ENCODE results near the gene ADAM10. TPM values are rescaled to one million over a fixed set of nuclear protein-coding genes. Genes with fewer than 3 reads are reported as not detected.

ADAM10 gene
- total RNA-seq, 4 donors from 2014 or later, result 45.1 to 57.0 (median 52.5) TPM

- no peak for TF ChIP-seq POLR2AphosphoS5 (IDR thresholded peaks at IDR 0.05)
- no peak for TF ChIP-seq POLR2A (IDR thresholded peaks at IDR 0.05)
- no peak for TF ChIP-seq EP300 (IDR thresholded peaks at IDR 0.05)
- TF ChIP-seq CTCF (IDR thresholded peaks at IDR 0.05), result no peak
- 78% methylated on average over 5 of the region's 5 CpGs for WGBS
- Histone ChIP-seq H3K27me3 (no peaks in the 10 kb centered on the region), H3K9me3 (no peaks in the 10 kb centered on the region), H3K27ac (no peak overlapping the region), H3K36me3 (no peaks in the 10 kb centered on the region), H3K4me1 (peaks cover 24% of the 10 kb centered on the region), H3K4me3 (no peak overlapping the region)
- no peak for DNase-seq (ENCODE audit: low spot score in 2 of 2)
Measured at GRCh38 chr15:58554758-58555157, 194.7 kb downstream of the ADAM10 start.

- Histone ChIP-seq H3K4me3 (no peak overlapping the region), H3K36me3 (no peaks in the 10 kb centered on the region), H3K9me3 (no peaks in the 10 kb centered on the region), H3K4me1 (peaks cover 24% of the 10 kb centered on the region), H3K27ac (no peak overlapping the region), H3K27me3 (no peaks in the 10 kb centered on the region)
- DNase-seq (ENCODE audit: low spot score in 2 of 2), result no peak
- 94% methylated on average over 10 of the region's 10 CpGs for WGBS
- TF ChIP-seq POLR2A (IDR thresholded peaks at IDR 0.05), result no peak
- TF ChIP-seq POLR2AphosphoS5 (IDR thresholded peaks at IDR 0.05), result no peak
Measured at GRCh38 chr15:58553365-58553918, 196.1 kb downstream of the ADAM10 start.

- H3K4me1 ChIP-seq, result peaks cover 24% of the 10 kb centered on the region
- peak overlapping the region; percentile 21 for H3K4me3 ChIP-seq
- TF ChIP-seq POLR2AphosphoS5 (IDR thresholded peaks at IDR 0.05) (no peak), CTCF (IDR thresholded peaks at IDR 0.05) (no peak), POLR2A (IDR thresholded peaks at IDR 0.05) (no peak), EP300 (IDR thresholded peaks at IDR 0.05) (no peak)
- no peaks in the 10 kb centered on the region for H3K27me3 ChIP-seq
- no peaks in the 10 kb centered on the region for H3K9me3 ChIP-seq
- 79% methylated on average over 24 of the region's 24 CpGs for WGBS
- DNase-seq (ENCODE audit: low spot score in 2 of 2), result no peak
- peak overlapping the region; percentile 84 for H3K27ac ChIP-seq
- no peaks in the 10 kb centered on the region for H3K36me3 ChIP-seq
Measured at GRCh38 chr15:58552505-58553364, 196.8 kb downstream of the ADAM10 start.

- H3K36me3 ChIP-seq, result no peaks in the 10 kb centered on the region
- peaks cover 24% of the 10 kb centered on the region for H3K4me1 ChIP-seq
- no peaks in the 10 kb centered on the region for H3K9me3 ChIP-seq
- no peak for TF ChIP-seq EP300 (IDR thresholded peaks at IDR 0.05)
- TF ChIP-seq POLR2A (IDR thresholded peaks at IDR 0.05), result no peak
- no peak for TF ChIP-seq POLR2AphosphoS5 (IDR thresholded peaks at IDR 0.05)
- no peak for TF ChIP-seq CTCF (IDR thresholded peaks at IDR 0.05)
- H3K27ac ChIP-seq, result peak overlapping the region; percentile 84
- DNase-seq (ENCODE audit: low spot score in 2 of 2), result no peak
- WGBS, result 50% methylated on average over 23 of the region's 23 CpGs
- H3K27me3 ChIP-seq, result no peaks in the 10 kb centered on the region
- H3K4me3 ChIP-seq, result peak overlapping the region; percentile 21
Measured at GRCh38 chr15:58551764-58552504, 197.6 kb downstream of the ADAM10 start.

- H3K4me3 ChIP-seq, result no peak overlapping the region
Measured at GRCh38 chr15:58551084-58551763, 198.3 kb downstream of the ADAM10 start.

More at GRCh38 chr15:58551084-58551763, 198.3 kb downstream of the ADAM10 start:
- no peak for TF ChIP-seq POLR2AphosphoS5 (IDR thresholded peaks at IDR 0.05)
- no peak for TF ChIP-seq EP300 (IDR thresholded peaks at IDR 0.05)
- TF ChIP-seq POLR2A (IDR thresholded peaks at IDR 0.05), result no peak
- no peak for TF ChIP-seq CTCF (IDR thresholded peaks at IDR 0.05)
- Histone ChIP-seq H3K9me3 (no peaks in the 10 kb centered on the region), H3K4me1 (peaks cover 20% of the 10 kb centered on the region), H3K27ac (no peak overlapping the region), H3K36me3 (no peaks in the 10 kb centered on the region), H3K27me3 (no peaks in the 10 kb centered on the region)
- WGBS, result 85% methylated on average over 10 of the region's 10 CpGs
- no peak for DNase-seq (ENCODE audit: low spot score in 2 of 2)
